Head of caudate nucleus (tissue), 42 donors: ENCODE data around the gene ZRANB3.

Source experiments
- DNase-seq, 42 donors: peaks; one replicate each; pipeline versions ENCODE4 v3.0.0 to v3.0.0-alpha.2; 2020 to 2021; ENCODE audit warnings: mixed read lengths in 7 of 42
- intact Hi-C: fragments of 100-400 bp; cut with DNase I; formaldehyde crosslinking; loops from one replicate; pipeline ENCODE4 v1.15.0; 2022

Gene ZRANB3

DNA sequence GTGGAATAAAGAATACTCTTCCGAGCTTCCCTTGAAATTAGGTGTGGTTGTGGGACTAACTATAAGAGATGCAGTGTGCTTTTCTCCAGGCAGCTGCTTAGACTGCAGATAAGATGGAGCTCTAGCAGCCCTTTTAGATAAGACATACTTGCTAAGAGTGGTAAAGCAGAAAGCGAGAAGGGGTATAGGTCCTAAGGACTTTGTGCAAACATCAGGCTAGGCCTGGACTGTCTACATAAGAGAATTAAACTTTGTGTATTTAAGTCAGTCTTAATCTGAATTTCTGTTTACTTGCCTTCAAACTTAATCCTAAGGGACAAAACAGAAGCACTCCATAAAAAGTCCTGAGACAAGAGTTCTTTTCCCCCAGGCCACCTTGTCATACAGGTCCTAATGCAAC is 260.0 kb downstream of the ZRANB3 start:
- intact Hi-C loops: no loop called here
- no peak for DNase-seq

DNA sequence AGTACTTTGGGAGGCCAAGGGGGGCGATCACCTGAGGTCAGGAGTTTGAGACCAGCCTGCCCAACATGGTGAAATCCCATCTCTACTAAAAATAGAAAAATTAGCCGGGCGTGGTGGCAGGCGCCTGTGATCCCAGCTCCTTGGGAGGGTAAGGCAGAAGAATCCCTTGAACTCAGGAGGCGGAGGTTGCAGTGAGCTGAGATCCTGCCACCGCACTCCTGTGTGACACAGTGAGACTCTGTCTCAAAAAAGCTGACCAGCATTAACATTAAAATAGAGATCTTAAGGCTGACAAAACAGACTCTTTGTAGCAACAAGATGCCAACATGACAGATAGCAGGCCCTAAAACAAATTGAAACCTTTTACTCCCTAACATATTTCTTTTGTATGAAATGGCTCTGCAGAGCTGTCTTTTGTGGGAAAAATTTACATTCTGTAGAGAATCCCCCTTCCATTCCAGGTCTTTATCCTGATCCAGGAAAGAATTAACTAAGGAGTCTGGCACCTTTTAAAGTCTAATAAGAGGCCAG is 265.0 kb downstream of the ZRANB3 start:
- intact Hi-C loops: no loop called here
- no peak for DNase-seq

DNA sequence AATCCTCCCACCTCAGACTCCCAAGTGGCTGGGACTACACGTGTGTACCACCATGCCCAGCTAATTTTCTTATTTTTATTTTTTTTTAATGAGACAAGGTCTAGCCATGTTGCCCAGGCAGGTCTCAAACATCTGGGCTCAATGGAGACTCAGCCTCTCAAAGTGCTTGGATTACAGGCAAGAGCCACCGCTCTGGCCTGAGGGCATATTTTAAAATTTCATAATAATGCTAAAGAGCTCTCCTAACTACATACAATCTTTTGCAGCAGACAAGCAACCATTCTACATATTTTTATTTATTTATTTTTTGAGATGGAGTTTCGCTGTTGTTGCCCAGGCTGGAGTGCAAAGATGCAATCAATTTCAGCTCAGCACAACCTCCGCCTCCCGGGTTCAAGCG is 271.9 kb downstream of the ZRANB3 start:
- no peak for DNase-seq
- intact Hi-C loops: no loop called here

DNA sequence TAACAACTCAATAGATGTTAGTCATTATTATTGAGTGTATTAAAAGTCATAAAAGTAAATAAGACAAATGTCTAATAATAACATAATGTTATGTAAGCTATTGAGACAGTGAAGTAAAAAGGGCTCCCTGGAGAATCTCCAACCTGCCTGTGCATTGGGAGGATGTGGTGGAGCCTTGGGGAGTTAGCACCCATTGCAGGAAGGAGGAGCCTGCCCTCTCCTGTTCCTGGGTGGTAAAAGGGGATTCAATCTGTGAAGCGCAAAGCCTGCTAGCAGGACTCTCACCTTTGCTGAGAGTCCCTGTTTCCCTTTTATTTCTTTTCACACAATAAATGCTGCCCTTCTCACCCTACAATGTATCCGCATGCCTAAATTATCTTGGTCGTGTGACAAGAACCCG is 272.8 kb downstream of the ZRANB3 start:
- intact Hi-C loops: no loop called here
- DNase-seq: no peak

DNA sequence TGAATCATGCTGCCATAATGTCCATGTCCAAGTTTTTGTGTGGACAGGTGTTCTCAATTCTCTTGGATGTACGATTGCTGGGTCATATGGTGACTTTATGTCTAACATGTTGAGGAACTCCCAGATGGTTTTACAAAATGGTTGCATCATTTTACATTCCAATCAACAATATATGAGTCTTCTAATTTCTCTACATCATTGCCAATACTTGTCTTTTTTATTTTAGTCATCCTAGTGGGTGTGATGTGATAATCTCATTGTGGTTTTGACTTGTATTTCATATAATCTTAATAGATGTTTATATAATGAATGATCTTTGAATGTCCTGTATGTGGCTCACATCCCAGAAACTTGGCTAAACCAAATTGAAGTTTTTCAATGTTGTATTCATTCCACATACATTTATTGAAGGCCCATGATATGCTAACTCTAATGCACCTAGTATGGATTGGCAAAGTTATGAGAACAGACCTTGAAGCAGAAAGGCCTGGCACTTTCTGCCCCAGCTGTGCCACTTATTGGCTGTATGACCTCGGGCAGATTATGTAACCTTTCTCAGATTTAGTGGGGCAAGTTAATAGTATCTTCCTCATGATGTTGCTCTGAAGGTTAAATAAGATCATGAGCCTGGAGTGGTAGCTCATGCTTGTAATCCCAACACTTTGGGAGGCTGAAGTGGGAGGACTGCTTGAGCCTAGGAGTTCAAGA is 273.5 kb downstream of the ZRANB3 start:
- intact Hi-C loops: no loop called here

DNA sequence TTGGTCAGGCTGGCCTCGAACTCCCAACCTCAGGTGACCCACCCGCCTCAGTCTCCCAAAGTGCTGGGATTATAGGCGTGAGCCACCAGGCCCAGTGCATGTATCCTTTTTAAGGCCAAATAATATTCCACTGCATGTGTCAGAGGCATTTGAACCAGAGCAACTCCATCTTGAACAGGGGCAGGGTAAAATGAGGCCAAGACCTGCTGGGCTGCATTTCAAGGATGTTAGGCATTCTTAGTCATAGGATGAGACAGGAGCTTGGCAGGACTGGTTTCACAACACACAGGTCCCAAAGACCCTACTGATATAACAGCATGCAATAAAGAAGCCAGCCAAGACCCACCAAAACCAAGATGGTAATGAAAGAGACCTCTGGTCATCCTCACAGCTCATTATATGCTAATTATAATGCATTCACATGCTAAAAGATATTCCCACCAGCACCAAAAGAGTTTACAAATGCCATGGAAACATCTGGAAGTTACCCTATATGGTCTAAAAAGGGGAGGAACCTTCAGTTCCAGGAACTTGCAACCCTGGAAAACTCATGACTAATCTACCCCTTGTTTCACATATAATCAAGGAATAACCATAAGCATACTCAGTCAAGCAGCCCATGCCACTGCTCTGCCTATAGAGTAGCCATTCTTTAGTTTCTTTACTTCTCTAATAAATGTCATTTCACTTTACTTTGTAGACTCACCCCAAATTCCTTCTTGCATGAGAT is 274.3 kb downstream of the ZRANB3 start:
- intact Hi-C loops: no loop called here
- DNase-seq: no peak

More for the DNA sequence above, 273.5 kb downstream of the ZRANB3 start:
- DNase-seq: no peak

DNA sequence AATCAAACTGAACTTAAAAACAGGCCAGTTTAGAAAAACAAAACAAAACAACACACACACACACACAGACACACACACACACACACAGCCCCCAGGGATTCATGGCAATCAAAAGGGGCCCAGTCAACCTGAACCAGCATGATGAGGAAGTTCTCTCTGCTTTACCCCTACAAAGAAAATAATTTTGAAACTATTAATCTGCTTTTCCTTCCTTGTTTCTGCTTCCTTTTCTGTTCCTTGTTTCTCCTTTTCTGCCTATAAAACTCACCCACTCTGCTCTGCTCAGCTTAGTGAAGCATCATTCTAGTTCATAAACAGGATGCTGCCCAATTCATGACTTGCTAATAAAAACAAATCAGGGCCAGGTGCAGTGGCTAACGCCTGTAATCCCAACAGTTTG is 275.8 kb downstream of the ZRANB3 start:
- DNase-seq: no peak
- intact Hi-C loops: no loop called here

DNA sequence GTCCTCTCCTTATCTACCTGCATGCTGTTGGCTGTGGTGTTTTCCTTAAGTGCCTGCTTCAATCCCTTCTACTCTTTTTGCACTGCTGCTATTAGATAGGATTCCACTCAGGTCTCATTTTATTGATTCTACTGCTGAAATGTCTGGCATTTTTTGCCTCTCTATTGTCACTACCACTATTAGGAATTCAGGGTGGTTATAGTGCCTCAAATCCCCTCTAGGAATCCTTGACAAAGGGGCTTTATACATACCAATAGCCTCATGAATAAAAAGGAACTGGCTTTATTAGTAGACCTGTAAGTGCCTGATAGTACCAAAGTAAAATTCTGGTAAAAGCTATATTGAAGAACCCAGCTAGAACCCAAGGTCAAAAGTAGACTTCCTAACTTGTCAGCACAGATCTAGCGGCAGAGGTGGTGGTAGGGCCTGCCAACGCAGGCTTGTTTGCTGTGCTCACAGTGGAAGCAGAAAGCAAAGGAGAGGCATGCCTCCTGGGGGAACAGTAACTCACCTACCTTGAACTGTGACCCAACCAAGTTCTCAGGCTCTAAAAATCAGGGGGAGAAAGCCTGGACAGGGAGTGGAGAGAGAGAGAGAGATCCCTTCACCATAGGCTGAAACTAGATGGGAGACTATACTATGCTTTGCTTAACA is 278.1 kb downstream of the ZRANB3 start:
- intact Hi-C loops: no loop called here
- DNase-seq: no peak

DNA sequence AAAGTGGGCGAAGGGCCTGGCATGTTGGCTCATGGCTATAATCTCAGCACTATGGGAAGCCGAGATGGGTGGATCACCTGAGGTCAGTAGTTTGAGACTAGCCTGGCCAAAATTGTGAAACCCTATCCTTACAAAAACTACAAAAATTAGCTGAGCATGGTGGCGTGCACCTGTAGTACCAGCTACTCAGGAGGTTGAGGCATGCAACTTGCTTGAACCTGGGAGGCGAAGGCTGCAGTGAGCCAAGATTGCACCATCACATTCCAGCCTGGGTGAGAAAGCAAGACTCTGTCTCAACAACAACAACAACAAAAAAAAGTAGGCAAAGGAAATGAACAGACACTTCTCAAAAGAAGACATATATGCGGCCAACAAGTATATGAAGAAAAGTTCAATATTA is 282.4 kb downstream of the ZRANB3 start:
- intact Hi-C loops: no loop called here
- no peak for DNase-seq

DNA sequence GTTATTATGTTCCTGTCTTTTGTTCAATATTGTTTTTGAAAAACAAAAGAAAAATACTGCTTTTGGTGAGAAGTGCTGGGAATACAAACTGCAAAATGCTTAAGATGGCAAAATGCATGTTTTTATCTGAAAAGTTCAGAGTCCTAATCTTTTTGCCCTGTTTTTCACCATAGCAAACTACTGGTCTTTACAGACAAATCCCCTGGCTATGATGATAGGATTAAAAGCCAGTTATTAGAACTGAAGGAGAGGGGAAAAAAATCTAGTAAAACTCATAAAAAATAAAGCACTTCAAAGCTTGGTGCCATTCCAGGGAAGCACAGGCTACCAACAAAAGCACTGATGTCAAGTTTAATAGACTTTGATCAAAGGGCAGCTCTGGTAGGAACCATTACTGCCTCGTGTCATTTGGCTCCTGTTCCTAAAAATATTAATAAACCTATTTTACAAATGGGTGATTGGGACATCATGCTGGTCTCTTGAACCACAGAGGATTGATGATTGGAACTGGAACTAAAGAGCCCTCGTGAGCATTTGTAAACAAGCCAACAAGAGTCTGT is 284.2 kb downstream of the ZRANB3 start:
- intact Hi-C loops: no loop called here
- no peak for DNase-seq

DNA sequence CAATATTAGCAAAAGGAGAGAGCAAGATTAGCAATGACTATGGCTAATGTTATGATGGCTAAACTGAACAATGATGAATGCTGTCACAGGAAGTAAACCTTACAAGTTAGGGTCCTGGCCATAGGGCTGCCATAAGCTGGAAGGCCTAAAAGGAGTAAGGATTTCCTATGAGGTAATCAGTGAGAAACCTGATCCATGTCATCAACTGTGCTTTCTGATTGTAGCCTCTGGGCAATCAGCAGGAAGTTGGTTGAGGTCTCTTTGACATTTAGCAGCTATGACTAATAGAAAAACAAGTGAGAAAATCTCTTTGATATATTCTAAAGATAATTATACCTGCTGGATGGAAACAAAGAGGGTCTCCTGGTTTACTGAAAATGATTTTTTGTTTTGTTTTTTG is 285.9 kb downstream of the ZRANB3 start:
- DNase-seq: no peak
- intact Hi-C loops: no loop called here

DNA sequence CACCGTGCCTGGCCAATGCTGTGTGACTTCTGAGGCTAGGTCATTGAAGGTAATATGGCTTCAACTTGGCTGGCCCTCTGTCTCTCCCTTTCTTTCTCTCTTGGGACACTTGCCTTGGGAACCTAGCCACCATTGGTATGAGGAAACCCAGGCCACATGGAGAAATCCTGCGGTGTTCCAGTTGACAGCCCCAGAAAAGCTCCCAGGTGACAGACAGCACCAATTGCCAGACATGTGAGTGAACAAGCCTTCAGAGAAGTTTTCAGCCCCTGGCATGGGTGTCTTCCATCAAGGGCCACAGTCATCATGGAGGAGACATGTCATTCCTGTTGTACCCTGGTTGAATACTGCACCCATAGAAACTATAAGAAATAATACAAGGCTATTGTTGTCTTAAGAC is 292.4 kb downstream of the ZRANB3 start:
- no peak for DNase-seq
- intact Hi-C loops: no loop called here

DNA sequence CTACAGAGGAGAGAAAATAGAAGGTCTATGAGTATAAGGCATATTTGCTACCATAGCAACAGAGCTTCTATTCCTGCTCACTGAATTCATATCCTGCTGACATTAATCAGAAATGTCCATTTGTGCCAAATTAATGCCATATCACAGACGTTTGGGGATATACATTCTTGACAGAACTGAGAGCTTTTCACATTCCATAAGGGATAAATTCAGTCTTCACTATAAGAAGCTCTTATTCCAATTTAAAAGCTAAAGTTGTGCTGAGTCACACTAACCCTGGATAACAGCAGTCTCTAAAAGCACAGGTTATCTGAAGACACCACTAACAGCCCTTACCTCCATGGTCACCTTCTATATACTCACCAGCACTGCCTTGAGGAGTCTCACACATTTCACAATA is 300.9 kb downstream of the ZRANB3 start:
- no peak for DNase-seq
- intact Hi-C loops: no loop called here

DNA sequence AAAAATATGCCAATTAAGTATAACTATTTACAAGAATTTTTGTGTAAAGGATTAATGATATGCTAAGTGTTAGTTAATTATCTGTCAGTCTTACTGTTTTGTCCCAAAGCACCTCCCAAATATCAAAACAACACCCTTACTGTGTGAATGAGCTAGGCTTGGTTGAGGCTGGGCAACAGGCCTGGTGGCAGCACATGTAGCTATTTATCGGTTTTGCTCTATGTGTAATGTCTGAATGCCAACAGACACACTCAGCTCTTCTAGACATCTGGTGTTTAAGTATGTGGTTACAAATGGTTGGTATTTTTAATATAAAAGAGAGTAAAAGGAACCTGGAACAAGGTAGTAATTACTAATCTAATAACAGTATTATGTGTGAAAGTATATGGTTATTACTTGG is 303.6 kb downstream of the ZRANB3 start:
- DNase-seq: no peak
- intact Hi-C loops: no loop called here

DNA sequence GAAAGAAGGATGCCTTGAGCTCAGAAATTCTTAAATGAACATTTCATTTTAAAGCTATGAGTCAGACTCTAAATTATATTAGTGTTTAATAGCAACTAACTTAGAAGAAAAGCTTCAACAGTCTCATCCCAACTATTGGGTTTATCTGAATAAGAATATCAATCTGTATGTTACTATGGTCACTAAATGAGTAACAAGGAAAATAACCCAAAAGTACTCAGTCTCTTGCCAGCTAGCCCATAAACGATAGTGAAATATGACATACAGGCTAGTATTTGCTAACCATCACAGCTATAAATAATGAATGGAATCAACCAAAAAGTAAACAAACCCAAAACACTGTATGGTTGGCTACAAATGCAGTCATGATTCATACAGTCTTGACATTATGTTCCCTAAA is 304.1 kb downstream of the ZRANB3 start:
- no peak for DNase-seq
- intact Hi-C loops: no loop called here

DNA sequence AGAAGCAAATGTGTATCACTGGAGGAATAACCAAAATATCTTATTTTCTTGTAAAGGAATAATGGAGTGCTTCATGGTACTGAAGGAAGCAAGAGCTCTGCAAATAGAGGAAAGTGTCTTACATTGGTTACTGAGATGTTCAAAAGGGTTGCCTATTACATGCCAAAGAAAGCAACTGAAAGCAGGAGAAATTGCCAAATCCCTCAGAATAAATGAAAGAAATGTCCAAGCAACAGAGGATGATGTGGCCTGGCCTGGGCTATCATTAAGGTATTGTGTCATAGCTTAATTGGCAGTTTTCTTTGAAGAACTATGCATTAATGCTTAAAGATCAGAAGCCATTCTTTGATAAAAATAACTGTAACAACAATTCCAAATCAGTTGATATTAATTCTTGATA is 305.2 kb downstream of the ZRANB3 start:
- DNase-seq: no peak
- intact Hi-C loops: no loop called here

DNA sequence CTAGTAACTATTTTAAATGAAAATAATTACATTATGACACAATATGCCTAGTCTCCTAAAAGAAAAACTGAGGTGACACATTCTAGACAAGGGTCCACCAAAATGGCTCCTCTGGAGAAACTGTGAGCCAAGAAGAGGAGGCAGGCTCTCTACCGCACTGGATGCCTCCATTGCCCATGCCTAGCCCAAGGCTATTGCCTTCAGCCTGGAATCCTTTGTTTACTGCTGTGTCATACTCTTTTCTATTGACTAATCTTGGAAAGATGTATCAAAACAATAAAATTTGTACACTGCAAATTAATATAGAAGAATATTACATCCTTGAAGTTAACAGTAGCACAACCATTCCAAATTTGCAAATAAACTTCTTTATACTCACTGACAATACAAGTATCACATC is 311.8 kb downstream of the ZRANB3 start:
- DNase-seq: no peak
- intact Hi-C loops: no loop called here

DNA sequence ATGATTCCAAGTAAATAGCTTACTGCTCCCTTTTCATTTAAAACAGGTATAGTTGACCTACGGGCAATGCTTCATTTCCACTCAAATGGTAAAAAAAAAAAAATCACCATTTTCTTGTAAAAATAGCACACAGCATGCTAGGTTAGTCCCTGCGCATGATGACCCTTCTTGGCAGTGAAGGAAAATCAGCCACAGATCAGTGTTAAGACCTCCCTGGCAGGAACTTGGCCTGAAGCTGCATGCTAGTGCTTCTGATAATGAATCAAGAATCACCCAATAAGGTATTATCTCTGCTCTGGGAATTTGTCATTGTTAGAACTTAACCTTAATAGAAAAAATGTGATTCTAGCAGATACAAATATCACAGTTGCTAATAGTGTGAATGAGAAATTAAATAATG is 312.6 kb downstream of the ZRANB3 start:
- intact Hi-C loops: no loop called here

DNA sequence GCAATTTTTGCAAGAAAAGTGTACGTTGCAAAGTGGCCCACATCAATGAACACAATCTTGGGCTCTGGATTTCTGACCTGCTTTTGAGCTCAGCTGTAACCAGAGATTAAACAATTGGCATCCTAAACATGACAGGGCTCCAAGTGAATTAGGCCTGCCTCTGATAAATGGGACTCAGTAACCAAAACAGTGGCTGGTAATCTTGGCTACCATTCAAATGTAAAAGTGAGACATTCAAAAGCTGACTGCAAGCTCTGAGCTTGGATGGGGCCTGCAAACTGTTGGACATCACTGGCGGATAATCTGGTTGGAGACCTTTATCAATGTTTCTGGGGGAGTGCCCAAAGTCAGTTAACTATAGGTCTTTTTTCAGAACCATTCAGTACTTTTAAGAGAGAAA is 318.3 kb downstream of the ZRANB3 start:
- intact Hi-C loops: no loop called here
- DNase-seq: no peak

More for the DNA sequence above, 312.6 kb downstream of the ZRANB3 start:
- DNase-seq: no peak

DNA sequence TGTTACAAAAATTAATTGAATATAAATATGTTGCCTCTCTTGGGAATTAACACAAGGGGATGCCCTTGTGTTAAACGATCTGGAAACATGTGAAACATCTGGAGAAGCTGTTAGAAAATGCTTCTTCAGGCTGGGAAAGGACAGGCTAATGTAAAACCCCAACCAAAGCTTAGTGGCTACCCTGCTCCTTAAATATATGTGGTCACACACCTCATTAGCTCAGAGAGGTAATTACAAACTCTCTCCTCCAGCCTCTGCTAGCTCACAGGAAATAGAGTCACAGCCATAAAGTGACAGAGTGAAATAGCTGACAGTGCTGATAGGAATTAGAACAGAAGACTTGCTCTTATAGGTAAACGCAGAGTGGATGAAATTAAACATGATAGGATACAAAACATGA is 323.0 kb downstream of the ZRANB3 start:
- no peak for DNase-seq
- intact Hi-C loops: no loop called here
